ENCODE results near the gene GOPC. TPM values are rescaled to one million over a fixed set of nuclear protein-coding genes. Genes with fewer than 3 reads are reported as not detected.

GOPC gene
- total RNA-seq, 4 donors from 2014 or later: 20.5 to 34.1 (median 24.2) TPM

DNA sequence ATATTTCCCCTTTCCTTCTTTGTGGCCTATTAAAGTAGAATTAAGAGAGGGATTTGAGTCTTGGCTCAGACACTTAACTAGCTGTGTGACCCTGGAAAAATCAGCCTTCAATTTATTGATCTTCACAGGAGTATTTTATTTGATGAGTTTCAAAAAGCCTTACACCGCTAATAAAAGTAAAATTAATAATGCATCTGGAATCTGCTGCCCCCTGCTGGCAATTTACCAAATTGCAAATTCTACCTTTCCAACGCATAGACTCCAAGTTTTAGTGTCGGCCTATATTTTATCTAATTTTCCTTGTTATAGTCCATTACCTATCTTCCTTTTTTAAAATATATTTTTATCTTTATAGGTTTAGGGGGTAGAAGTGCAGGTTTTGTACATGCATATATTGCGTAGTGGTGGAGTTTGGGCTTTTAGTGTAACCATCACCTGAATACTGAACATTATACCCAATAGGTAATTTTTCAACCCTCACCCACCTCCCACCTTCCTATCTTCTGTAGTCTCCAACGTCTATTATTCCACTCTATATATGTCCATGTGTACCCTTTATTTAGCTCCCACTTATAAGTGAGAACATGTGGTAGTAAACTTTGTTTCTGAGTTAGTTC is 46.3 kb downstream of the GOPC start:
- Histone ChIP-seq H3K4me1 (peaks cover 0 to 7% (median 0%) of the 10 kb centered on the region in 3 donors), H3K27ac (no peak overlapping the region), H3K27me3 (no peaks in the 10 kb centered on the region), H3K9me3 (no peaks in the 10 kb centered on the region), H3K36me3 (peaks cover 0 to 9% of the 10 kb centered on the region in 2 donors), H3K4me3 (no peak overlapping the region)
- ATAC-seq: peak; percentile 41
- TF ChIP-seq POLR2AphosphoS5 (IDR thresholded peaks at IDR 0.05) (no peak), POLR2A (IDR thresholded peaks at IDR 0.05) (no peak)
- TF ChIP-seq, protein P1, sequence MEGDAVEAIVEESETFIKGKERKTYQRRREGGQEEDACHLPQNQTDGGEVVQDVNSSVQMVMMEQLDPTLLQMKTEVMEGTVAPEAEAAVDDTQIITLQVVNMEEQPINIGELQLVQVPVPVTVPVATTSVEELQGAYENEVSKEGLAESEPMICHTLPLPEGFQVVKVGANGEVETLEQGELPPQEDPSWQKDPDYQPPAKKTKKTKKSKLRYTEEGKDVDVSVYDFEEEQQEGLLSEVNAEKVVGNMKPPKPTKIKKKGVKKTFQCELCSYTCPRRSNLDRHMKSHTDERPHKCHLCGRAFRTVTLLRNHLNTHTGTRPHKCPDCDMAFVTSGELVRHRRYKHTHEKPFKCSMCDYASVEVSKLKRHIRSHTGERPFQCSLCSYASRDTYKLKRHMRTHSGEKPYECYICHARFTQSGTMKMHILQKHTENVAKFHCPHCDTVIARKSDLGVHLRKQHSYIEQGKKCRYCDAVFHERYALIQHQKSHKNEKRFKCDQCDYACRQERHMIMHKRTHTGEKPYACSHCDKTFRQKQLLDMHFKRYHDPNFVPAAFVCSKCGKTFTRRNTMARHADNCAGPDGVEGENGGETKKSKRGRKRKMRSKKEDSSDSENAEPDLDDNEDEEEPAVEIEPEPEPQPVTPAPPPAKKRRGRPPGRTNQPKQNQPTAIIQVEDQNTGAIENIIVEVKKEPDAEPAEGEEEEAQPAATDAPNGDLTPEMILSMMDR (IDR thresholded peaks at IDR 0.05): peak; percentile 72 to 92 (median 86)
- 3 to 19% methylated on average over 4 to 5 of the region's 5 CpGs for WGBS, 2 donors (ENCODE audit: low coverage in 1 of 2)

DNA sequence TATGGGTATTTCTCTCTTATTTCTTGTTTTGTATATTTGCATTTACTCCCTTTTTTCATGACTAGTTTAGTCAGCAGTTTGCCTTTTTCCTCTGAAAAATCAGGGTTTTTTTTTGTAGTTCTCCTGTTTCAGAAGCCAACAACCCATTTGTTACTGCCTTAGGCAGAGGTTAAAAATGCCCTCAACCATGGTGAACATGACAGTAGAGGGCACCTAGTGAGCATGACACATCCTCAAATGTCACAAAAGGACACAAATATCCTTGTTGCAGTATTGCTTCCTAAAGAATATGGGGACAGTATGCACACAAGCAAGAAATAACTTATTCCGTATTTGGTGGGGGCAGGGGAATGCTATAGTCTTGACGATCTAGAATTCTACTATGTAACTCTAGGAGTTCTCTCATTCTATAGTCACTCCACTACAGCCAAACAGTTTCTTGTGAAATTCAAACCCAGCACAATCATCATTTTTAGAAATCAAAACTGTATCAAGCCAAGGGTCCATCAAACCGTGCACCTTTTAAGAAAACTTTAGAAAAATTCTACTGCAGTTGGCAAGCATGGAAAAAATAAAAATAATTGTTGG is 47.0 kb downstream of the GOPC start:
- WGBS, 2 donors (ENCODE audit: low coverage in 1 of 2): 28 to 30% methylated on average over 3 of the region's 3 CpGs
- Histone ChIP-seq H3K4me1 (peaks cover 0 to 7% (median 0%) of the 10 kb centered on the region in 3 donors), H3K27ac (no peak overlapping the region), H3K36me3 (peaks cover 0 to 9% of the 10 kb centered on the region in 2 donors), H3K4me3 (no peak overlapping the region), H3K27me3 (no peaks in the 10 kb centered on the region), H3K9me3 (no peaks in the 10 kb centered on the region)
- no peak for ATAC-seq
- TF ChIP-seq POLR2A (IDR thresholded peaks at IDR 0.05) (no peak), POLR2AphosphoS5 (IDR thresholded peaks at IDR 0.05) (no peak), EP300 (IDR thresholded peaks at IDR 0.05) (no peak)
- TF ChIP-seq, protein P1 (IDR thresholded peaks at IDR 0.05): no peak

DNA sequence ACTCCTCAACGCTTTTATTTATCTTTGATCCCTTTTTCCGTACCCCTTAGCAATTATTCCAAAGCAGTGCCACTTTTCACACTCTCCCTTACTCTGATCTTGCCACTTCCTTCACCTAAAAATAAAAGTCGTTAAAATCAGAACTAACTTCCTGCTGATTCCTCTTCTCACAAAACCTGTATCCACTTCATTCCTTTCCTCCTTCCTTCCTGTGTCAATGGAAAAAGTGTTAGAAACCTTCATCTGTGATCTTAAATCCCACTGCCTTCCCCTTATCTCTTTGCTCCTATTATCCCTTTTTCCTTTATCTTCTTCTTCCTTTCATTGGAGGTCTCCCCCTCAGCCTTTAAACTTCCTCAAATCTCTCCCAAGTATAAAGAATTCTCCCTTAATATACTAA is 49.2 kb downstream of the GOPC start:
- TF ChIP-seq EP300 (IDR thresholded peaks at IDR 0.05) (no peak), POLR2AphosphoS5 (IDR thresholded peaks at IDR 0.05) (no peak), POLR2A (IDR thresholded peaks at IDR 0.05) (no peak)
- TF ChIP-seq, protein P1 (IDR thresholded peaks at IDR 0.05): no peak
- 70 to 73% methylated on average over 3 of the region's 3 CpGs for WGBS, 2 donors (ENCODE audit: low coverage in 1 of 2)
- H3K4me1 ChIP-seq: peaks cover 0 to 15% (median 2%) of the 10 kb centered on the region in 3 donors
- no peak for ATAC-seq
- no peaks in the 10 kb centered on the region for H3K9me3 ChIP-seq
- no peaks in the 10 kb centered on the region for H3K36me3 ChIP-seq
- no peak overlapping the region for H3K4me3 ChIP-seq
- H3K27ac ChIP-seq: no peak overlapping the region
- no peaks in the 10 kb centered on the region for H3K27me3 ChIP-seq

DNA sequence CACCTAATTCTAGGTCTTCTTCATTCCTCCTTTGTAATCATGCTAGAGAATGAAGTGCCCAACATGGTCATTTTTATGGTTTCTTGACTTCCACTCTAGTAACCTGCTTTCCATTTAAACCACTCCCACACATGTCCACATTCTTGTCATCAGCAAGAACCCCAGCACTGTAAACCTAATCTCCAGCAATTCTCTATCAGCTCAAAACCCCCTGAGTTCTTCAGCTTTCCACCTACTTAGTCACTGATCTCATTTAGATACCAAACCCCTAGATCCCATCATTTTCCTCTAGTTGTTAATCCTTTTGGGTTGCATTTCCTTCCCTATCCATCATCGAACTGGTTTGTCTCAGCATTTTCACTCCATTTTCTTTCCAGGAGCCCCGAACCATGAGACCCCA is 49.7 kb downstream of the GOPC start:
- 100% methylated on average over 2 of the region's 2 CpGs for WGBS, 2 donors (ENCODE audit: low coverage in 1 of 2)
- Histone ChIP-seq H3K4me3 (no peak overlapping the region), H3K36me3 (no peaks in the 10 kb centered on the region)

More for the DNA sequence above, 49.7 kb downstream of the GOPC start:
- no peaks in the 10 kb centered on the region for H3K27me3 ChIP-seq
- ATAC-seq: no peak
- H3K4me1 ChIP-seq: peaks cover 0 to 21% (median 3%) of the 10 kb centered on the region in 3 donors
- no peak overlapping the region for H3K27ac ChIP-seq
- no peaks in the 10 kb centered on the region for H3K9me3 ChIP-seq
- TF ChIP-seq EP300 (IDR thresholded peaks at IDR 0.05): no peak
- TF ChIP-seq POLR2A (IDR thresholded peaks at IDR 0.05): no peak
- no peak for TF ChIP-seq POLR2AphosphoS5 (IDR thresholded peaks at IDR 0.05)
- TF ChIP-seq, protein P1 (IDR thresholded peaks at IDR 0.05): no peak

All from gastroesophageal sphincter (tissue), 4 donors.